GM12801 (cell line): ENCODE measurements around the gene FAM117B.

Source experiments
- TF ChIP-seq, protein P1 (sequence below): IDR thresholded peaks from one replicate; pipeline ENCODE4 v1.5.1; 2011; ENCODE audit warnings: control low read depth; ENCODE audit not compliant: insufficient read length; ENCODE audit errors: extremely low read depth

The FAM117B gene

DNA sequence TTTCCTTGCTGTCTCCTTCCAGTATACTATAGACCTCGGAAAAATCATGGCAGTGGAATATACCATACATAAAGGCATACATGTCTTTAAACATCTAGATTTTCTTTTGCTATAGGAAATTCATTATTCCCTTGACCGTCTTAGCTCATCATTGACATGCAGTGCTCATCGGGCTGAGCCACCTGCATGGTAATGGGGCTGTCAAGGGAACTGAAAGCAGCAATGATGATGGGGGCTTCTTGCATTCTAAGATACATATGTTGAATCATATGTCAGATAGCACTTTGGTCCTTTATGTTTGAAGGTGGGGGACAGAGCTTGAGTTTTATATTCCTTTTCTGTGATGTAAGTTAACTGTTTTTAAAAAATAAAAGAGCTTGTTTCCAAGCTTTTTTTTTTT lies 130.2 kb downstream of the FAM117B start:
- TF ChIP-seq, protein P1, sequence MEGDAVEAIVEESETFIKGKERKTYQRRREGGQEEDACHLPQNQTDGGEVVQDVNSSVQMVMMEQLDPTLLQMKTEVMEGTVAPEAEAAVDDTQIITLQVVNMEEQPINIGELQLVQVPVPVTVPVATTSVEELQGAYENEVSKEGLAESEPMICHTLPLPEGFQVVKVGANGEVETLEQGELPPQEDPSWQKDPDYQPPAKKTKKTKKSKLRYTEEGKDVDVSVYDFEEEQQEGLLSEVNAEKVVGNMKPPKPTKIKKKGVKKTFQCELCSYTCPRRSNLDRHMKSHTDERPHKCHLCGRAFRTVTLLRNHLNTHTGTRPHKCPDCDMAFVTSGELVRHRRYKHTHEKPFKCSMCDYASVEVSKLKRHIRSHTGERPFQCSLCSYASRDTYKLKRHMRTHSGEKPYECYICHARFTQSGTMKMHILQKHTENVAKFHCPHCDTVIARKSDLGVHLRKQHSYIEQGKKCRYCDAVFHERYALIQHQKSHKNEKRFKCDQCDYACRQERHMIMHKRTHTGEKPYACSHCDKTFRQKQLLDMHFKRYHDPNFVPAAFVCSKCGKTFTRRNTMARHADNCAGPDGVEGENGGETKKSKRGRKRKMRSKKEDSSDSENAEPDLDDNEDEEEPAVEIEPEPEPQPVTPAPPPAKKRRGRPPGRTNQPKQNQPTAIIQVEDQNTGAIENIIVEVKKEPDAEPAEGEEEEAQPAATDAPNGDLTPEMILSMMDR, result no peak

DNA sequence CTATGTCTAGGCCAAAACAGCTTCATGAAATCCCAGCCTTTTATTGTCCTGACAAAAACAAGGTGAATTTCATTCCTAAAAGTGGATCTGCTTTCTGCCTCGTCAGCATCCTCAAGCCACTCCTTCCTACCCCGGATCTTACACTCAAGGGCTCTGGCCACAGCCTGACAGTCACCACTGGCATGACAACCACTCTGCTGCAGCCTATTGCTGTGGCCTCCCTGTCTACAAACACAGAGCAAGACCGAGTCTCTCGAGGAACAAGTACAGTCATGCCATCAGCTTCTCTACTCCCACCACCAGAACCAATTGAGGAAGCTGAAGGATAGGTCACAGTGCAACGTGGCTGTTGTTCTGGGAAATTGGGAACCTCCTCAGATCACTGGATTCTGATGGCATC lies 130.7 kb downstream of the FAM117B start:
- TF ChIP-seq, protein P1, result no peak

DNA sequence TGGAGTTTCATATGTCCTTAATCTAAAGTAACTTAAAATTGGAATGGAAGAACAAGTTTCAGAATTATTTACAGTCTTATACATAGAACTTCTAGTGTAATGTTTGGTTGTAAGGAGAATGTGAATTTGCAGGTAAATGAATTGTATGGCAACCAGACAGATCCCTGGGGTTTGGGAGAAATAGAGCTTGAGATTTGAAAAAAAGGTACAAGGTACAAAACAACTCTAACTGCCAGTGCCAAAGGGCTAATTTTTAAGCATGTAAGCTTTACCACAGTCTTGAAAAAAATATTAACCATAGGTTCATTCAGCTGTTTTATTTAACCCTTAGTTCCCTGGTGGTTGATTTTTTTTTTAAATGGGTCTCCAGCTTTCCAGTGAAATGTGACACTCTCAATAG lies 133.5 kb downstream of the FAM117B start:
- TF ChIP-seq, protein P1, result no peak

DNA sequence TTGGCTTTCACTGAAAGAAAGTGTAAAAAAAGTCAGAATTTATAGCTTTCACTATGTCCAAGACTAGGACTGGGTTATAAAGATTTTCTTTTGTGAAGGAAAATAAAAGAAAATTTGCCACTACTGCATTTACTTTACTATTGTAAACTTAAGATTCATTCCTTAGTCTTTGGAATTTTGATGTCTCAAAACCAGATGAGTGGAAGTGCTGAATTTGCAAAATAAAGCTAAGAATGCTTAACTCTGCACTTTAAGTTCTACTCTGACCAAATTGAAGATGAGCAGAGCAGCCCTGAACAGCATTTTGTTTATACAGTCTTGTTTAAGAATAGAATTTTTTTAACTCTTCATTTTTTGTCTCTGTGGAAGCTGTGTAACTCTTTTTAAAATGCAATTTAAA lies 134.4 kb downstream of the FAM117B start:
- TF ChIP-seq, protein P1, result no peak

DNA sequence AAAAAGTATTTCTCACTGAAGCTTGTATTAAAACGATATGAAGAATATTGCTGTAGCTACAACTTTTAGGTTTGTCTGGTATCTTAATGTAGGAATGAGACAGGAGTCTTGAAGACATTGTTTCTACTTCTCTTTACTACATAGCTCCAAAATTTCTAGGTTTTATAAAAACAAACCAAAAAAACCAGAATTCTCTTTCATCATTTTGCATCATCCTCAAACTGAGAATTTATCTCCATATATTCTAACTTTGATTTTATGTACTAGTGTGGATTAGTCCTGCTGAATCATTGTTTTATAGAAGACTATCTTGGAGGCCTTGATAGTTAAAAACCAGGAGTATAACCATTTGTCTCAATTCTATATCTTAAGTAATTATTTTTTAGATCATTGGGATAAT lies 136.6 kb downstream of the FAM117B start:
- TF ChIP-seq, protein P1, result no peak

DNA sequence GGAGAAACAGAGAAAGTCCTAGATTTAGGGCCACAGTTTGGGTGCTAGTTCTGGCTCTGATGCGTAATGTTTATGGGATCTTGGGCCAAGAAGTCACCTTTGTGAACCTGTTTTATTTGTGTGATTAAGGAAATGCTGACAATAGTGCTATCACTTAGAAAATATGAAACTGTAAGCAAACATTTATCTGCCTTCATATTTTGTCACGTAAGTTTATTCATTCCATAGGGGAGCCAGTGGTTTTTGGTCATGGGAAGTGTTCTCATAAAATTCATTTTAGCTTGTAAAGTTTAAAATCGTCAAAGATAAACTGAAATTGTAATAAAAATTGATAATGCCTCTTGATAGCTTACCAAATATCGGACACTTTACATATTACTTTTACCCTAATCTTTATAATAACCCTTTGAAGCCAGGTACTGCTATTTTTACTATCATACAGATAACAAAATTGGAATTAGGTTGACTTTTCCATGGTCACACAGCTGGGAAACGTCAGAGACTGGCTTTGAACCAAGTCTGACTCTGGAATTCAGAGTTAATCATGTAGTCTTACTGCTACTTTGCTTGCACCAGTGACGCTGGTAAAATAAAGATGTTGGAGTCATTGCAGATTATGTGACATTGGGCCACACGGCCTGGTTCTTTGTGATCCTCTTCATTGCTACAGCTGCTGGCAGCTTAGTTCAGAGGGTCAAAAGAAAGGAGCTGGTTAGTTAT lies 137.1 kb downstream of the FAM117B start:
- TF ChIP-seq, protein P1, result no peak

DNA sequence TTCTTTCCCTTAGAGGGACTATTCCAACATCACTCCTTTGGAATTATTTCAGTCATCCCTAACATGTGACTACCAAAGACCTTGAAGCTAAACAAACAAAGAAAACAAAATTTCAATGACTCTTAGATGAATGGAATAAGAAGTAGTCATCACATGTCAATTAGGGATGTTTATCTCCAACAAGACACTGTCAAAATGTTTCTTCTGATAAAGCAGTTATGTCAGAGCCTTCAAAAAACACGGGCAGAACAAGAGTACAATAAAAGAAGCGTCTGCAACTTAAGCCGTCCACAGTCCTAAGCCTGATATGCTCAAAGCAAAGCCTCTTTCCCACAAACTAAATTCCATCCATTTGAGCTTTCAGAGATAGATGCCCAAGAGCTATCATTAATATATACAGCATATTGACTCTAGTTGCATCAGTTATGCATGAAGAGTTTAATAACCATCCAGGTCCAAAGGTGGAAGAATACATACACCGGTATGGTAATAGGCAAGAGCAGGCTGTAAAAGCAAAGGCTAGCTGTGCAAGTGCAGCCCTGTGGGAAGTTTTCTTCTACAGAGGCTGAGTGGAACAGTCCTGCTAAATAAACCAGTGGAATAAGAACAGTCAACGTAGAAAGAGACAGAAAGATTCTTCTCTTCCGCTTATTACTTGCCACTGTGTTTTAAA lies 138.7 kb downstream of the FAM117B start:
- TF ChIP-seq, protein P1, result no peak
